Activated gamma-delta T cell treated with Interleukin-2 at 50 U/mL for 16 hours (primary cell): ENCODE measurements around the gene SLC9A4.

Experiments used
- DNase-seq: peaks from one replicate; pipeline ENCODE4 v3.0.0-alpha.2; 2020

SLC9A4 gene

GRCh38 chr2:102473020-102473419, at the start of gene SLC9A4:
TSS of gene SLC9A4 (plus strand) at chr2:102473226. CDS start at chr2:102473760, 534 bp downstream.
- peak; percentile 54 for DNase-seq

- DNase-seq, result no peak
These were observed 49.7 kb upstream of the SLC9A4 start for GRCh38 chr2:102423368-102423767.

GRCh38 chr2:102424754-102425153, 48.3 kb upstream of the SLC9A4 start:
- DNase-seq, result no peak

- DNase-seq, result no peak
These were observed 47.4 kb upstream of the SLC9A4 start for GRCh38 chr2:102425441-102426132.

GRCh38 chr2:102427249-102427648, 45.8 kb upstream of the SLC9A4 start:
- DNase-seq, result no peak

GRCh38 chr2:102428573-102428972, 44.5 kb upstream of the SLC9A4 start:
- no peak for DNase-seq

GRCh38 chr2:102432386-102432785, 40.6 kb upstream of the SLC9A4 start:
- no peak for DNase-seq

- no peak for DNase-seq
These were observed 38.9 kb upstream of the SLC9A4 start for GRCh38 chr2:102433973-102434654.

- no peak for DNase-seq
These were observed 38.2 kb upstream of the SLC9A4 start for GRCh38 chr2:102434655-102435381.

GRCh38 chr2:102435741-102436140, 37.3 kb upstream of the SLC9A4 start:
- no peak for DNase-seq

GRCh38 chr2:102436323-102436722, 36.7 kb upstream of the SLC9A4 start:
- DNase-seq, result no peak

- no peak for DNase-seq
These were observed 35.9 kb upstream of the SLC9A4 start for GRCh38 chr2:102437122-102437521.

GRCh38 chr2:102438111-102438510, 34.9 kb upstream of the SLC9A4 start:
- DNase-seq, result no peak

- no peak for DNase-seq
These were observed 34.4 kb upstream of the SLC9A4 start for GRCh38 chr2:102438578-102438977.

- DNase-seq, result no peak
These were observed 33.8 kb upstream of the SLC9A4 start for GRCh38 chr2:102439065-102439695.

- DNase-seq, result peak; percentile 49
These were observed 29.8 kb upstream of the SLC9A4 start for GRCh38 chr2:102442967-102443828.

- DNase-seq, result no peak
These were observed 28.8 kb upstream of the SLC9A4 start for GRCh38 chr2:102444233-102444632.

- no peak for DNase-seq
These were observed 26.1 kb upstream of the SLC9A4 start for GRCh38 chr2:102446936-102447335.

- peak; percentile 62 for DNase-seq
These were observed 23.6 kb upstream of the SLC9A4 start for GRCh38 chr2:102449370-102449974.

GRCh38 chr2:102451968-102452367, 21.1 kb upstream of the SLC9A4 start:
- DNase-seq, result no peak

GRCh38 chr2:102453501-102453900, 19.5 kb upstream of the SLC9A4 start:
- DNase-seq, result no peak
